ENCODE data around the gene RGL1.

RGL1 gene

GRCh38 chr1:183901748-183902330 is 96.9 kb downstream of the RGL1 start:
- in situ Hi-C loops (cut with HindIII; ENCODE audit: low pct_ligation_motif_present, low sequenced_read_pairs): no loop called here
- TF ChIP-seq CTCF (IDR thresholded peaks at IDR 0.05; ENCODE audit: low read depth, low read length, missing control alignments): no peak
- H3K36me3 ChIP-seq (replicated peaks): peaks cover 18% of the 10 kb centered on the region
- no peak overlapping the region for H3K4me3 ChIP-seq (ENCODE audit: low read depth, low read length)
- H3K27ac ChIP-seq: no peak overlapping the region
- no peaks in the 10 kb centered on the region for H3K27me3 ChIP-seq (replicated peaks)
- DNase-seq: no peak

- Histone ChIP-seq H3K27me3 (replicated peaks) (no peaks in the 10 kb centered on the region), H3K36me3 (replicated peaks) (peaks cover 21% of the 10 kb centered on the region), H3K4me3 (ENCODE audit: low read depth, low read length) (no peak overlapping the region), H3K27ac (no peak overlapping the region)
- TF ChIP-seq CTCF (IDR thresholded peaks at IDR 0.05; ENCODE audit: low read depth, low read length, missing control alignments): no peak
- no peak for DNase-seq
- in situ Hi-C loops (cut with HindIII; ENCODE audit: low pct_ligation_motif_present, low sequenced_read_pairs): no loop called here
These were observed 98.2 kb downstream of the RGL1 start for GRCh38 chr1:183903101-183903500.

- no peak for TF ChIP-seq CTCF (IDR thresholded peaks at IDR 0.05; ENCODE audit: low read depth, low read length, missing control alignments)
- no peak for DNase-seq
- Histone ChIP-seq H3K27ac (no peak overlapping the region), H3K36me3 (replicated peaks) (peaks cover 21% of the 10 kb centered on the region), H3K27me3 (replicated peaks) (no peaks in the 10 kb centered on the region), H3K4me3 (ENCODE audit: low read depth, low read length) (no peak overlapping the region)
- in situ Hi-C loops (cut with HindIII; ENCODE audit: low pct_ligation_motif_present, low sequenced_read_pairs): no loop called here
These were observed 100.7 kb downstream of the RGL1 start for GRCh38 chr1:183905508-183906113.

- no peak for DNase-seq
- no peak for TF ChIP-seq CTCF (IDR thresholded peaks at IDR 0.05; ENCODE audit: low read depth, low read length, missing control alignments)
These were observed 102.2 kb downstream of the RGL1 start for GRCh38 chr1:183907070-183907469.

GRCh38 chr1:183908079-183908478 is 103.2 kb downstream of the RGL1 start:
- no peak for TF ChIP-seq CTCF (IDR thresholded peaks at IDR 0.05; ENCODE audit: low read depth, low read length, missing control alignments)
- H3K36me3 ChIP-seq (replicated peaks): peaks cover 28% of the 10 kb centered on the region
- in situ Hi-C loops (cut with HindIII; ENCODE audit: low pct_ligation_motif_present, low sequenced_read_pairs): no loop called here
- H3K27ac ChIP-seq: no peak overlapping the region
- H3K27me3 ChIP-seq (replicated peaks): no peaks in the 10 kb centered on the region
- H3K4me3 ChIP-seq (ENCODE audit: low read depth, low read length): no peak overlapping the region
- DNase-seq: no peak

More at GRCh38 chr1:183907070-183907469, 102.2 kb downstream of the RGL1 start:
- no peak overlapping the region for H3K4me3 ChIP-seq (ENCODE audit: low read depth, low read length)
- H3K27me3 ChIP-seq (replicated peaks): no peaks in the 10 kb centered on the region
- in situ Hi-C loops (cut with HindIII; ENCODE audit: low pct_ligation_motif_present, low sequenced_read_pairs): no loop called here
- H3K36me3 ChIP-seq (replicated peaks): peaks cover 23% of the 10 kb centered on the region
- no peak overlapping the region for H3K27ac ChIP-seq

GRCh38 chr1:183909672-183910071 is 104.8 kb downstream of the RGL1 start:
- Histone ChIP-seq H3K27ac (no peak overlapping the region), H3K4me3 (ENCODE audit: low read depth, low read length) (no peak overlapping the region), H3K36me3 (replicated peaks) (peaks cover 32% of the 10 kb centered on the region), H3K27me3 (replicated peaks) (no peaks in the 10 kb centered on the region)
- TF ChIP-seq CTCF (IDR thresholded peaks at IDR 0.05; ENCODE audit: low read depth, low read length, missing control alignments): no peak
- no peak for DNase-seq
- in situ Hi-C loops (cut with HindIII; ENCODE audit: low pct_ligation_motif_present, low sequenced_read_pairs): no loop called here
